GM12873 (cell line): ENCODE measurements around the gene PDE11A.

Experiments
- CTCF ChIP-seq: IDR thresholded peaks from 2 replicates; pipeline ENCODE4 v1.5.1; 2012; ENCODE audit warnings: low read depth, mild to moderate bottlenecking, moderate library complexity, low read length, control low read depth; ENCODE audit not compliant: insufficient read depth; ENCODE audit errors: missing control alignments

Gene PDE11A

GRCh38 chr2:177683661-177684069, 388.9 kb downstream of the PDE11A start:
- TF ChIP-seq CTCF = no peak

- TF ChIP-seq CTCF = no peak
Observed at GRCh38 chr2:177682836-177683660, 389.5 kb downstream of the PDE11A start.

- no peak for TF ChIP-seq CTCF
Observed at GRCh38 chr2:177682006-177682405, 390.6 kb downstream of the PDE11A start.

GRCh38 chr2:177680866-177681712, 391.5 kb downstream of the PDE11A start:
- no peak for TF ChIP-seq CTCF

GRCh38 chr2:177679611-177680605, 392.7 kb downstream of the PDE11A start:
- no peak for TF ChIP-seq CTCF

GRCh38 chr2:177678939-177679338, 393.6 kb downstream of the PDE11A start:
- TF ChIP-seq CTCF = no peak
